HCEC 1CT (cell line): Measurements from ENCODE around the gene CIT.

ENCODE experiments used
- DNase-seq: peaks from one replicate; pipeline ENCODE4 v3.0.0-alpha.2; 2017

Gene CIT

GRCh38 chr12:119692410-119692809 is 184.7 kb downstream of the CIT start:
- peak; percentile 72 for DNase-seq

GRCh38 chr12:119691202-119691810 is 185.8 kb downstream of the CIT start:
- no peak for DNase-seq

- DNase-seq, result no peak
Measured at GRCh38 chr12:119689935-119690500, 187.1 kb downstream of the CIT start.

- DNase-seq, result no peak
Measured at GRCh38 chr12:119687879-119688278, 189.2 kb downstream of the CIT start.

GRCh38 chr12:119687406-119687805 is 189.7 kb downstream of the CIT start:
- DNase-seq, result no peak

- no peak for DNase-seq
Measured at GRCh38 chr12:119686776-119687175, 190.3 kb downstream of the CIT start.

- DNase-seq, result no peak
Measured at GRCh38 chr12:119686355-119686754, 190.8 kb downstream of the CIT start.

- DNase-seq, result no peak
Measured at GRCh38 chr12:119685375-119685774, 191.7 kb downstream of the CIT start.

GRCh38 chr12:119684711-119685369 is 192.3 kb downstream of the CIT start:
- no peak for DNase-seq

- DNase-seq, result no peak
Measured at GRCh38 chr12:119683816-119684215, 193.3 kb downstream of the CIT start.

GRCh38 chr12:119683413-119683812 is 193.7 kb downstream of the CIT start:
- peak; percentile 48 for DNase-seq

- no peak for DNase-seq
Measured at GRCh38 chr12:119682639-119683252, 194.4 kb downstream of the CIT start.

- no peak for DNase-seq
Measured at GRCh38 chr12:119681728-119682638, 195.1 kb downstream of the CIT start.

GRCh38 chr12:119681111-119681510 is 196.0 kb downstream of the CIT start:
- DNase-seq, result no peak

- DNase-seq, result no peak
Measured at GRCh38 chr12:119679490-119679889, 197.6 kb downstream of the CIT start.

- DNase-seq, result no peak
Measured at GRCh38 chr12:119679081-119679480, 198.0 kb downstream of the CIT start.

- no peak for DNase-seq
Measured at GRCh38 chr12:119678459-119678858, 198.7 kb downstream of the CIT start.

GRCh38 chr12:119676573-119676972 is 200.5 kb downstream of the CIT start:
- no peak for DNase-seq

GRCh38 chr12:119676022-119676421 is 201.1 kb downstream of the CIT start:
- no peak for DNase-seq

- DNase-seq, result no peak
Measured at GRCh38 chr12:119674560-119674959, 202.6 kb downstream of the CIT start.

- no peak for DNase-seq
Measured at GRCh38 chr12:119673634-119674033, 203.5 kb downstream of the CIT start.

- DNase-seq, result no peak
Measured at GRCh38 chr12:119672194-119672593, 204.9 kb downstream of the CIT start.

GRCh38 chr12:119671070-119671469 is 206.1 kb downstream of the CIT start:
- DNase-seq, result no peak
